Liver (tissue), 3 donors: Measurements from ENCODE around the gene DPP7.

ENCODE experiments used
- CTCF ChIP-seq: fragments of 150-350 bp; IDR thresholded peaks from 2 replicates; pipeline ENCODE4 v1.5.1; 2017; ENCODE audit warnings: improper control_type of control experiment, low read depth, low read length; ENCODE audit not compliant: missing input control
- EGR1 ChIP-seq, 2 donors: IDR thresholded peaks; 2 replicates each; pipeline ENCODE4 v1.6.1; 2016 to 2018; ENCODE audit warnings: antibody characterized with exemption in 2 of 2, low read depth in 2 of 2
- GABPA ChIP-seq, 2 donors: IDR thresholded peaks in 1 of 2; conservative IDR thresholded peaks in 1 of 2; 2 replicates each; pipeline ENCODE4 v1.6.1; 2016; ENCODE audit warnings: antibody characterized with exemption in 2 of 2, mild to moderate bottlenecking in 1 of 2, moderate library complexity in 1 of 2
- HNF4G ChIP-seq: IDR thresholded peaks from 2 replicates; pipeline ENCODE4 v1.6.1; 2016; ENCODE audit warnings: antibody characterized with exemption
- JUND ChIP-seq, 2 donors: IDR thresholded peaks; 2 replicates each; pipeline ENCODE4 v1.6.1; 2016; ENCODE audit warnings: antibody characterized with exemption in 2 of 2
- RAD21 ChIP-seq, 2 donors: IDR thresholded peaks; 2 replicates each; pipeline ENCODE4 v1.6.1; 2016; ENCODE audit warnings: antibody characterized with exemption in 2 of 2, mild to moderate bottlenecking in 2 of 2
- RXRA ChIP-seq, 2 donors: IDR thresholded peaks; 2 replicates each; pipeline ENCODE4 v1.6.1; 2017 to 2018; ENCODE audit warnings: antibody characterized with exemption in 2 of 2, mild to moderate bottlenecking in 1 of 2
- TF ChIP-seq, protein P1 (sequence below): IDR thresholded peaks from 2 replicates; pipeline ENCODE4 v1.6.1; 2016; ENCODE audit warnings: antibody characterized with exemption, mild to moderate bottlenecking
- donor health status: healthy.
- donor health status: healthy.

DNA sequence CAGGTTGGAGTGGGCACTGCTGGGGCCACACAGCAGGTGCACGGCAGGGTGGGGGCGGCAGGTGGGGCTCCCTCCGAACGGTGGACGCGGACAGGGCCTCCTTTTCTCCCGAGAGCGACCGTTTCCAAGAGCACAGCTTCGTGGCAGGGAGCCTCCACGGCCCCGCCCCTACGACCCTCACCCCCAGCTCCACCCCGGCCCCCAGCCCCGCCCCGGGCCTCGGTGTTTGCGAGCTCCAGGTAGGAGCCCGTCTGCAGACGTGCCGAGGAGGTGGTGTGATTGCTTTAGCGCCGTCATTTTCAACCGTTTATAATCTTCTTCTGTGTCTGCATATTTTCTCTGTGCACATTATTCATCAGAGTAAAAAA, 33.2 kb upstream of the DPP7 start:
- no peak for TF ChIP-seq GABPA (IDR thresholded peaks at IDR 0.05 in 1 of 2, conservative IDR thresholded peaks at IDR 0.05 in 1 of 2)
- TF ChIP-seq CTCF, result no peak
- no peak for TF ChIP-seq HNF4G
- no peak for TF ChIP-seq RAD21 (IDR thresholded peaks at IDR 0.05)
- TF ChIP-seq EGR1 (IDR thresholded peaks at IDR 0.05; ENCODE audit: low read depth in 2 of 2), result no peak
- no peak for TF ChIP-seq RXRA (IDR thresholded peaks at IDR 0.05)
- TF ChIP-seq, protein P1, sequence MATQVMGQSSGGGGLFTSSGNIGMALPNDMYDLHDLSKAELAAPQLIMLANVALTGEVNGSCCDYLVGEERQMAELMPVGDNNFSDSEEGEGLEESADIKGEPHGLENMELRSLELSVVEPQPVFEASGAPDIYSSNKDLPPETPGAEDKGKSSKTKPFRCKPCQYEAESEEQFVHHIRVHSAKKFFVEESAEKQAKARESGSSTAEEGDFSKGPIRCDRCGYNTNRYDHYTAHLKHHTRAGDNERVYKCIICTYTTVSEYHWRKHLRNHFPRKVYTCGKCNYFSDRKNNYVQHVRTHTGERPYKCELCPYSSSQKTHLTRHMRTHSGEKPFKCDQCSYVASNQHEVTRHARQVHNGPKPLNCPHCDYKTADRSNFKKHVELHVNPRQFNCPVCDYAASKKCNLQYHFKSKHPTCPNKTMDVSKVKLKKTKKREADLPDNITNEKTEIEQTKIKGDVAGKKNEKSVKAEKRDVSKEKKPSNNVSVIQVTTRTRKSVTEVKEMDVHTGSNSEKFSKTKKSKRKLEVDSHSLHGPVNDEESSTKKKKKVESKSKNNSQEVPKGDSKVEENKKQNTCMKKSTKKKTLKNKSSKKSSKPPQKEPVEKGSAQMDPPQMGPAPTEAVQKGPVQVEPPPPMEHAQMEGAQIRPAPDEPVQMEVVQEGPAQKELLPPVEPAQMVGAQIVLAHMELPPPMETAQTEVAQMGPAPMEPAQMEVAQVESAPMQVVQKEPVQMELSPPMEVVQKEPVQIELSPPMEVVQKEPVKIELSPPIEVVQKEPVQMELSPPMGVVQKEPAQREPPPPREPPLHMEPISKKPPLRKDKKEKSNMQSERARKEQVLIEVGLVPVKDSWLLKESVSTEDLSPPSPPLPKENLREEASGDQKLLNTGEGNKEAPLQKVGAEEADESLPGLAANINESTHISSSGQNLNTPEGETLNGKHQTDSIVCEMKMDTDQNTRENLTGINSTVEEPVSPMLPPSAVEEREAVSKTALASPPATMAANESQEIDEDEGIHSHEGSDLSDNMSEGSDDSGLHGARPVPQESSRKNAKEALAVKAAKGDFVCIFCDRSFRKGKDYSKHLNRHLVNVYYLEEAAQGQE, result no peak
- TF ChIP-seq JUND (IDR thresholded peaks at IDR 0.05), result no peak
